Measurements from ENCODE around the gene GHITM. TPM values are rescaled to one million over a fixed set of nuclear protein-coding genes. Genes with fewer than 3 reads are reported as not detected.

Gene GHITM
- total RNA-seq, 1 experiment from 2014 or later = 156 TPM

DNA sequence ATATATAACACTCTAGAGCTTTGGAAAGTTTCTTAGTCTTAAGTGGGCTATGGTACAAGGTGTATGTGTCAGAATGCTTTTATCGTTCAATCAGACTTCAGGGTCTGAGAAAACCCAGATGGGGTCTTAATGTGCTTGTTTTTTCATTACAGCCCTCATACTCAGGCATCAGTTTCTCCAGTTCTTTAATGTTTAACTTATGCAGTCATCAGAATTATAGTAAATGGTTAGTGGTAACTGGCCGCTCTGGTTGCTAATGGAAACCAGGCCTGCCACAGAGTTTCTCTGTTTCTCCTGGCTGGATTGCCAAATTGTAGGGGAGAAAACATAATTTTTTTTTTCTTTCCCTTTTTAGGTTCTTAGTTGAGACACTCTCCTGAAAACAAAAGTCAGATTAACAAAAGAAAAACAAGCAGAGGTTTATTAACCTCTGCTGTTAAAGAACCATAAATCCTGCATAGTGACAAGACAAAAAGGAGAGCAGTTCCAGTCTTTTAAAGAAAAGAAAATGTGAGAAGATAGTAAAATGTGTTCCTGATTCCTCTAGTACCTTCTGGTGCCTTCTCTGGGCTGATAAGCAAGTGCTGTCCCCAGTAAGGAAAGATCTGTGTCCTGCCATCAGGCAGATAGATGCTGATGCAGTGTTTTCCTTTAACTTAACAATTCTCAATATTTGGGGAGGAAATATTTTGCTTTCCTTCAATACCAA, 21.5 kb upstream of the GHITM start:
- Histone ChIP-seq H4K20me1 (ENCODE audit: insufficient read depth) (no peaks in the 10 kb centered on the region), H2AFZ (ENCODE audit: low read depth, low read length, poor library complexity, severe bottlenecking) (no peak overlapping the region), H3K36me3 (ENCODE audit: control insufficient read depth in 1 of 2, insufficient read depth in 2 of 2, low read length in 2 of 2) (no peaks in the 10 kb centered on the region), H3K4me3 (replicated peaks in 1 of 2; ENCODE audit: low read depth in 1 of 2, low read length in 2 of 2) (no peak overlapping the region), H3K9me3 (ENCODE audit: control insufficient read depth in 1 of 2, insufficient read depth in 1 of 2, low read depth in 1 of 2, low read length in 2 of 2) (no peaks in the 10 kb centered on the region), H3K27me3 (ENCODE audit: insufficient read depth, low read length) (no peaks in the 10 kb centered on the region), H3K4me2 (ENCODE audit: low read length) (no peak overlapping the region), H3K27ac (ENCODE audit: low read depth, low read length) (no peak overlapping the region), H3K4me1 (ENCODE audit: control insufficient read depth in 1 of 2, insufficient read depth in 2 of 2, low read length in 2 of 2) (peaks cover 0 to 9% of the 10 kb centered on the region in 2 experiments; a peak in 2 of 4 replicates), H3K79me2 (ENCODE audit: insufficient read depth, low read length) (no peaks in the 10 kb centered on the region), H3K9me2 (ENCODE audit: insufficient read depth) (no peaks in the 10 kb centered on the region), H3K9ac (ENCODE audit: low read length) (no peak overlapping the region)
- TF ChIP-seq RAD21 (IDR thresholded peaks at IDR 0.05; ENCODE audit: low read depth) (no peak), SRF (IDR thresholded peaks at IDR 0.05; ENCODE audit: low read depth) (no peak), CEBPB (IDR thresholded peaks at IDR 0.05; ENCODE audit: low read depth) (no peak), POLR2A (IDR thresholded peaks at IDR 0.05; ENCODE audit: borderline replicate concordance, extremely low read depth, insufficient read depth, insufficient read length) (no peak), FOSL1 (IDR thresholded peaks at IDR 0.05; ENCODE audit: low read depth) (no peak), CBX3 (IDR thresholded peaks at IDR 0.05; ENCODE audit: low read depth) (no peak), EZH2phosphoT487 (IDR thresholded peaks at IDR 0.05; ENCODE audit: borderline replicate concordance) (no peak), POLR2AphosphoS5 (IDR thresholded peaks at IDR 0.05; ENCODE audit: low read depth, low read length) (no peak), SP1 (IDR thresholded peaks at IDR 0.05; ENCODE audit: low read depth) (no peak)
- TF ChIP-seq, protein P1, sequence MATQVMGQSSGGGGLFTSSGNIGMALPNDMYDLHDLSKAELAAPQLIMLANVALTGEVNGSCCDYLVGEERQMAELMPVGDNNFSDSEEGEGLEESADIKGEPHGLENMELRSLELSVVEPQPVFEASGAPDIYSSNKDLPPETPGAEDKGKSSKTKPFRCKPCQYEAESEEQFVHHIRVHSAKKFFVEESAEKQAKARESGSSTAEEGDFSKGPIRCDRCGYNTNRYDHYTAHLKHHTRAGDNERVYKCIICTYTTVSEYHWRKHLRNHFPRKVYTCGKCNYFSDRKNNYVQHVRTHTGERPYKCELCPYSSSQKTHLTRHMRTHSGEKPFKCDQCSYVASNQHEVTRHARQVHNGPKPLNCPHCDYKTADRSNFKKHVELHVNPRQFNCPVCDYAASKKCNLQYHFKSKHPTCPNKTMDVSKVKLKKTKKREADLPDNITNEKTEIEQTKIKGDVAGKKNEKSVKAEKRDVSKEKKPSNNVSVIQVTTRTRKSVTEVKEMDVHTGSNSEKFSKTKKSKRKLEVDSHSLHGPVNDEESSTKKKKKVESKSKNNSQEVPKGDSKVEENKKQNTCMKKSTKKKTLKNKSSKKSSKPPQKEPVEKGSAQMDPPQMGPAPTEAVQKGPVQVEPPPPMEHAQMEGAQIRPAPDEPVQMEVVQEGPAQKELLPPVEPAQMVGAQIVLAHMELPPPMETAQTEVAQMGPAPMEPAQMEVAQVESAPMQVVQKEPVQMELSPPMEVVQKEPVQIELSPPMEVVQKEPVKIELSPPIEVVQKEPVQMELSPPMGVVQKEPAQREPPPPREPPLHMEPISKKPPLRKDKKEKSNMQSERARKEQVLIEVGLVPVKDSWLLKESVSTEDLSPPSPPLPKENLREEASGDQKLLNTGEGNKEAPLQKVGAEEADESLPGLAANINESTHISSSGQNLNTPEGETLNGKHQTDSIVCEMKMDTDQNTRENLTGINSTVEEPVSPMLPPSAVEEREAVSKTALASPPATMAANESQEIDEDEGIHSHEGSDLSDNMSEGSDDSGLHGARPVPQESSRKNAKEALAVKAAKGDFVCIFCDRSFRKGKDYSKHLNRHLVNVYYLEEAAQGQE (IDR thresholded peaks at IDR 0.05; ENCODE audit: low read depth) = no peak
- TF ChIP-seq, protein P2, sequence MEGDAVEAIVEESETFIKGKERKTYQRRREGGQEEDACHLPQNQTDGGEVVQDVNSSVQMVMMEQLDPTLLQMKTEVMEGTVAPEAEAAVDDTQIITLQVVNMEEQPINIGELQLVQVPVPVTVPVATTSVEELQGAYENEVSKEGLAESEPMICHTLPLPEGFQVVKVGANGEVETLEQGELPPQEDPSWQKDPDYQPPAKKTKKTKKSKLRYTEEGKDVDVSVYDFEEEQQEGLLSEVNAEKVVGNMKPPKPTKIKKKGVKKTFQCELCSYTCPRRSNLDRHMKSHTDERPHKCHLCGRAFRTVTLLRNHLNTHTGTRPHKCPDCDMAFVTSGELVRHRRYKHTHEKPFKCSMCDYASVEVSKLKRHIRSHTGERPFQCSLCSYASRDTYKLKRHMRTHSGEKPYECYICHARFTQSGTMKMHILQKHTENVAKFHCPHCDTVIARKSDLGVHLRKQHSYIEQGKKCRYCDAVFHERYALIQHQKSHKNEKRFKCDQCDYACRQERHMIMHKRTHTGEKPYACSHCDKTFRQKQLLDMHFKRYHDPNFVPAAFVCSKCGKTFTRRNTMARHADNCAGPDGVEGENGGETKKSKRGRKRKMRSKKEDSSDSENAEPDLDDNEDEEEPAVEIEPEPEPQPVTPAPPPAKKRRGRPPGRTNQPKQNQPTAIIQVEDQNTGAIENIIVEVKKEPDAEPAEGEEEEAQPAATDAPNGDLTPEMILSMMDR (IDR thresholded peaks at IDR 0.05 in 2 of 3, conservative IDR thresholded peaks at IDR 0.05 in 1 of 3; ENCODE audit: borderline replicate concordance in 1 of 3, insufficient read depth in 1 of 3, low read depth in 2 of 3, low read length in 2 of 3) = no peak
- RAD21 ChIA-PET (ENCODE audit: low non-redundant PET in 1 of 2, low total read pairs in 2 of 2, uncharacterized antibody in 2 of 2, unreplicated experiment in 2 of 2) = no interaction called here
- ATAC-seq (no peak), DNase-seq (ENCODE audit: low read depth, low spot score) (no peak)
- intact Hi-C loops (cut with micrococcal nuclease) = no loop called here
- POLR2A ChIA-PET = no interaction called here
- CTCF ChIA-PET = no interaction called here
- BruUV-seq (replicated peaks) = no TSS peak
